DMS53 (cell line): ENCODE data around the gene CACNA1G.

Experiments used
- DNase-seq: peaks from one replicate; lab custom pipeline; 2025; lab: John Stamatoyannopoulos, UW

CACNA1G gene

GRCh38 chr17:50651661-50652060 is 91.1 kb downstream of the CACNA1G start:
- DNase-seq: no peak

GRCh38 chr17:50653738-50654137 is 93.2 kb downstream of the CACNA1G start:
- DNase-seq: peak; percentile 58

- no peak for DNase-seq
Observed at GRCh38 chr17:50656509-50656908, 96.0 kb downstream of the CACNA1G start.

- DNase-seq: no peak
Observed at GRCh38 chr17:50657054-50657453, 96.5 kb downstream of the CACNA1G start.

- no peak for DNase-seq
Observed at GRCh38 chr17:50657627-50658026, 97.1 kb downstream of the CACNA1G start.

GRCh38 chr17:50658616-50659015 is 98.1 kb downstream of the CACNA1G start:
- no peak for DNase-seq

- peak; percentile 31 for DNase-seq
Observed at GRCh38 chr17:50659179-50659578, 98.7 kb downstream of the CACNA1G start.

GRCh38 chr17:50660042-50660886 is 99.7 kb downstream of the CACNA1G start:
- peak; percentile 88 for DNase-seq

- peak; percentile 52 for DNase-seq
Observed at GRCh38 chr17:50660887-50661345, 100.4 kb downstream of the CACNA1G start.

GRCh38 chr17:50661348-50661747 is 100.8 kb downstream of the CACNA1G start:
- DNase-seq: no peak

- peak; percentile 94 for DNase-seq
Observed at GRCh38 chr17:50661795-50662391, 101.4 kb downstream of the CACNA1G start.

- DNase-seq: no peak
Observed at GRCh38 chr17:50662632-50663225, 102.2 kb downstream of the CACNA1G start.

- DNase-seq: no peak
Observed at GRCh38 chr17:50663812-50664374, 103.4 kb downstream of the CACNA1G start.

- DNase-seq: no peak
Observed at GRCh38 chr17:50664788-50665458, 104.4 kb downstream of the CACNA1G start.

- no peak for DNase-seq
Observed at GRCh38 chr17:50665838-50666237, 105.3 kb downstream of the CACNA1G start.

GRCh38 chr17:50666316-50666715 is 105.8 kb downstream of the CACNA1G start:
- DNase-seq: no peak

- peak; percentile 30 for DNase-seq
Observed at GRCh38 chr17:50667259-50668024, 106.9 kb downstream of the CACNA1G start.

GRCh38 chr17:50668025-50668837 is 107.7 kb downstream of the CACNA1G start:
- DNase-seq: no peak

- DNase-seq: no peak
Observed at GRCh38 chr17:50668838-50669581, 108.5 kb downstream of the CACNA1G start.

- DNase-seq: no peak
Observed at GRCh38 chr17:50672071-50672470, 111.6 kb downstream of the CACNA1G start.
